Neural cell (in vitro differentiated cells): Measurements from ENCODE around the gene PLXNA2. TPM values are rescaled to one million over a fixed set of nuclear protein-coding genes. Genes with fewer than 3 reads are reported as not detected.

Experiments
- H2AFZ ChIP-seq: fragments of 200-600, 300-800 bp; sonication (generic), shearing (Covaris generic); 2 replicates; pipeline ENCODE4 v1.6.0; 2014; ENCODE audit warnings: low read depth, mild to moderate bottlenecking, antibody characterized with exemption, low read length, moderate library complexity
- H3F3A ChIP-seq: fragments of 200-600 bp; shearing (Covaris generic); 2 replicates; pipeline ENCODE4 v1.6.1; 2016; ENCODE audit warnings: mild to moderate bottlenecking, moderate library complexity, mixed read lengths, antibody characterized with exemption, low read length; ENCODE audit not compliant: insufficient read depth, poor library complexity, severe bottlenecking
- H3K27ac ChIP-seq: fragments of 200-600, 300-800 bp; sonication (generic), shearing (Covaris generic); 2 replicates; pipeline ENCODE4 v1.5.1; 2014; ENCODE audit warnings: mild to moderate bottlenecking, low read length, moderate library complexity
- H3K27me3 ChIP-seq: fragments of 300-800, 200-600 bp; sonication (generic), shearing (Covaris generic); 2 replicates; pipeline ENCODE4 v1.6.0; 2014; ENCODE audit warnings: mild to moderate bottlenecking, low read depth, low read length, moderate library complexity; ENCODE audit not compliant: insufficient read depth
- H3K36me3 ChIP-seq: fragments of 300-800, 200-600 bp; sonication (generic), shearing (Covaris generic); 2 replicates; pipeline ENCODE4 v1.5.1; 2014; ENCODE audit warnings: mild to moderate bottlenecking, antibody characterized with exemption, low read length, moderate library complexity; ENCODE audit not compliant: insufficient read depth
- H3K4me2 ChIP-seq: fragments of 300-800, 200-600 bp; sonication (generic), shearing (Covaris generic); 2 replicates; pipeline ENCODE4 v1.6.0; 2014; ENCODE audit warnings: mild to moderate bottlenecking, low read length
- H3K4me3 ChIP-seq: fragments of 300-800, 200-600 bp; sonication (generic), shearing (Covaris generic); 2 replicates; pipeline ENCODE4 v1.5.1; 2014; ENCODE audit warnings: mild to moderate bottlenecking, low read length, moderate library complexity
- H3K79me2 ChIP-seq: fragments of 200-600 bp; shearing (Covaris generic); replicated peaks from 2 replicates; pipeline ENCODE4 v1.6.0; 2014; ENCODE audit warnings: mild to moderate bottlenecking, low read length, moderate library complexity; ENCODE audit not compliant: insufficient read depth
- H3K9ac ChIP-seq: fragments of 300-800, 200-600 bp; sonication (generic), shearing (Covaris generic); 2 replicates; pipeline ENCODE4 v1.6.1; 2016; ENCODE audit warnings: mild to moderate bottlenecking, low read length, mixed read lengths
- H3K9me2 ChIP-seq: fragments of 200-600 bp; shearing (Covaris generic); 2 replicates; pipeline ENCODE4 v1.6.1; 2016; ENCODE audit warnings: mild to moderate bottlenecking, low read length, mixed read lengths; ENCODE audit not compliant: insufficient read depth
- H3K9me3 ChIP-seq: fragments of 200-600, 300-800 bp; sonication (generic), shearing (Covaris generic); 2 replicates; pipeline ENCODE4 v1.6.1; 2016; ENCODE audit warnings: mild to moderate bottlenecking, mixed run types, low read length, moderate library complexity, mixed read lengths
- H4K20me1 ChIP-seq: fragments of 200-600 bp; shearing (Covaris generic); 2 replicates; pipeline ENCODE4 v1.6.1; 2016; ENCODE audit warnings: mild to moderate bottlenecking, mixed run types; ENCODE audit not compliant: insufficient read depth
- EP300 ChIP-seq: fragments of 450-650 bp; conservative IDR thresholded peaks from 2 replicates; pipeline ENCODE4 v1.6.1; 2014; ENCODE audit warnings: antibody characterized with exemption, mild to moderate bottlenecking, moderate library complexity; ENCODE audit not compliant: poor library complexity, severe bottlenecking
- EZH2 ChIP-seq: fragments of 200-600, 300-800 bp; shearing (Covaris generic), sonication (generic); IDR thresholded peaks from 2 replicates; pipeline ENCODE4 v1.6.1; 2014; ENCODE audit warnings: antibody characterized with exemption, low read length, borderline replicate concordance, mild to moderate bottlenecking; ENCODE audit not compliant: insufficient read depth, poor library complexity, severe bottlenecking
- MXI1 ChIP-seq: fragments of 450-650 bp; conservative IDR thresholded peaks from 2 replicates; pipeline ENCODE4 v1.6.1; 2014; ENCODE audit warnings: antibody characterized with exemption, mild to moderate bottlenecking; ENCODE audit not compliant: poor library complexity, severe bottlenecking
- POLR2AphosphoS5 ChIP-seq: IDR thresholded peaks from 2 replicates; pipeline ENCODE4 v1.6.1; 2012
- RAD21 ChIP-seq: fragments of 450-650 bp; conservative IDR thresholded peaks from 2 replicates; pipeline ENCODE4 v1.6.1; 2014; ENCODE audit warnings: antibody characterized with exemption, mild to moderate bottlenecking, moderate library complexity
- SMC3 ChIP-seq: fragments of 450-650 bp; conservative IDR thresholded peaks from 2 replicates; pipeline ENCODE4 v1.6.1; 2014; ENCODE audit warnings: antibody characterized with exemption, mild to moderate bottlenecking, moderate library complexity; ENCODE audit not compliant: poor library complexity
- TAF1 ChIP-seq: IDR thresholded peaks from 2 replicates; pipeline ENCODE4 v1.6.1; 2012; ENCODE audit warnings: low read depth
- polyA plus RNA-seq: library from polyadenylated mRNA; depleted of rRNA; stranded (reverse); fragments of >200 nt; gene quantifications from 2 replicates; pipeline ENCODE4 v1.2.3, GENCODE V29; 2014
- TF ChIP-seq, protein P1 (sequence below): fragments of 450-650 bp; IDR thresholded peaks from 2 replicates; pipeline ENCODE4 v1.5.1; 2014; ENCODE audit warnings: antibody characterized with exemption, mild to moderate bottlenecking, moderate library complexity; ENCODE audit not compliant: poor library complexity, severe bottlenecking
- TF ChIP-seq, protein P2 (sequence below): IDR thresholded peaks from 2 replicates; pipeline ENCODE4 v1.6.1; 2012; ENCODE audit warnings: borderline replicate concordance

The PLXNA2 gene
- polyA plus RNA-seq, 1 donor from 2014 or later: 30.6 TPM

DNA sequence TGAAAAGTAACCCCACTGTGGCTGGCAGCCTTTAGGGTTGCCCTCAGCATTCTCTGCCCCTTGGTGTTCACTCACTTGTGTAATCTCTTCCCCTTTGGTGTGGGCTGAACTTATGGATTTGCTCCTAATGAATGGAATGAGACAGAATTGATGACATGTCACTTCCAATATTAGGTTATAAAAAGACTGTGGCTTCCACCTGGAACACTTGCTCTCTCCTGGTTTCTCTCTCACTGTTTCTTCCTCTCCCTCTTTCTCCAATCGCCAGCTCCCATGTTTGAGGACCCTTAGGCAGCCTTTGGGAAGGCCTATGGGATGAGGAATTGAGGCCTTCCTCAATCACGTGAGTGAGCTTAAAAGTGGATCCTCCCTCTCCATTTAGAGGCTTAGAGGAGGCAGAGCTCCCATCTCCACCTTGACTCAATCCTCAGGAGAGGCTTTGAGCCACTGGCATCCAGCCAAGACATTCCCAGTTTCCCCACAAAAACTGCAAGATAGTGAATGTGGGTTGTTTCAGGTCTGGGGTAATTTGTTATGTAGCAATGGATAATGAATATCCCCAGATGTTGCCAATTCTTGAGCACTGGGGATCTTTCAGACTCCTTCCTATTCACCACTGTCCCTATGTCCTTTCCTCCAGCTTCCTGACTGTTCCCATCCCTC lies 237.8 kb downstream of the PLXNA2 start:
- Histone ChIP-seq H3K4me3 (no peak overlapping the region), H3K9me3 (no peaks in the 10 kb centered on the region), H3K36me3 (no peaks in the 10 kb centered on the region), H3K27ac (no peak overlapping the region), H3K79me2 (no peaks in the 10 kb centered on the region), H3K9me2 (no peaks in the 10 kb centered on the region), H3F3A (no peaks in the 10 kb centered on the region), H3K27me3 (no peaks in the 10 kb centered on the region), H2AFZ (no peak overlapping the region), H3K9ac (no peak overlapping the region), H4K20me1 (no peaks in the 10 kb centered on the region), H3K4me2 (no peak overlapping the region)
- no peak for TF ChIP-seq EP300
- TF ChIP-seq POLR2AphosphoS5: no peak
- TF ChIP-seq RAD21: no peak
- TF ChIP-seq MXI1: no peak
- no peak for TF ChIP-seq TAF1
- TF ChIP-seq, protein P1, sequence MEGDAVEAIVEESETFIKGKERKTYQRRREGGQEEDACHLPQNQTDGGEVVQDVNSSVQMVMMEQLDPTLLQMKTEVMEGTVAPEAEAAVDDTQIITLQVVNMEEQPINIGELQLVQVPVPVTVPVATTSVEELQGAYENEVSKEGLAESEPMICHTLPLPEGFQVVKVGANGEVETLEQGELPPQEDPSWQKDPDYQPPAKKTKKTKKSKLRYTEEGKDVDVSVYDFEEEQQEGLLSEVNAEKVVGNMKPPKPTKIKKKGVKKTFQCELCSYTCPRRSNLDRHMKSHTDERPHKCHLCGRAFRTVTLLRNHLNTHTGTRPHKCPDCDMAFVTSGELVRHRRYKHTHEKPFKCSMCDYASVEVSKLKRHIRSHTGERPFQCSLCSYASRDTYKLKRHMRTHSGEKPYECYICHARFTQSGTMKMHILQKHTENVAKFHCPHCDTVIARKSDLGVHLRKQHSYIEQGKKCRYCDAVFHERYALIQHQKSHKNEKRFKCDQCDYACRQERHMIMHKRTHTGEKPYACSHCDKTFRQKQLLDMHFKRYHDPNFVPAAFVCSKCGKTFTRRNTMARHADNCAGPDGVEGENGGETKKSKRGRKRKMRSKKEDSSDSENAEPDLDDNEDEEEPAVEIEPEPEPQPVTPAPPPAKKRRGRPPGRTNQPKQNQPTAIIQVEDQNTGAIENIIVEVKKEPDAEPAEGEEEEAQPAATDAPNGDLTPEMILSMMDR: no peak
- no peak for TF ChIP-seq EZH2
- TF ChIP-seq, protein P2, sequence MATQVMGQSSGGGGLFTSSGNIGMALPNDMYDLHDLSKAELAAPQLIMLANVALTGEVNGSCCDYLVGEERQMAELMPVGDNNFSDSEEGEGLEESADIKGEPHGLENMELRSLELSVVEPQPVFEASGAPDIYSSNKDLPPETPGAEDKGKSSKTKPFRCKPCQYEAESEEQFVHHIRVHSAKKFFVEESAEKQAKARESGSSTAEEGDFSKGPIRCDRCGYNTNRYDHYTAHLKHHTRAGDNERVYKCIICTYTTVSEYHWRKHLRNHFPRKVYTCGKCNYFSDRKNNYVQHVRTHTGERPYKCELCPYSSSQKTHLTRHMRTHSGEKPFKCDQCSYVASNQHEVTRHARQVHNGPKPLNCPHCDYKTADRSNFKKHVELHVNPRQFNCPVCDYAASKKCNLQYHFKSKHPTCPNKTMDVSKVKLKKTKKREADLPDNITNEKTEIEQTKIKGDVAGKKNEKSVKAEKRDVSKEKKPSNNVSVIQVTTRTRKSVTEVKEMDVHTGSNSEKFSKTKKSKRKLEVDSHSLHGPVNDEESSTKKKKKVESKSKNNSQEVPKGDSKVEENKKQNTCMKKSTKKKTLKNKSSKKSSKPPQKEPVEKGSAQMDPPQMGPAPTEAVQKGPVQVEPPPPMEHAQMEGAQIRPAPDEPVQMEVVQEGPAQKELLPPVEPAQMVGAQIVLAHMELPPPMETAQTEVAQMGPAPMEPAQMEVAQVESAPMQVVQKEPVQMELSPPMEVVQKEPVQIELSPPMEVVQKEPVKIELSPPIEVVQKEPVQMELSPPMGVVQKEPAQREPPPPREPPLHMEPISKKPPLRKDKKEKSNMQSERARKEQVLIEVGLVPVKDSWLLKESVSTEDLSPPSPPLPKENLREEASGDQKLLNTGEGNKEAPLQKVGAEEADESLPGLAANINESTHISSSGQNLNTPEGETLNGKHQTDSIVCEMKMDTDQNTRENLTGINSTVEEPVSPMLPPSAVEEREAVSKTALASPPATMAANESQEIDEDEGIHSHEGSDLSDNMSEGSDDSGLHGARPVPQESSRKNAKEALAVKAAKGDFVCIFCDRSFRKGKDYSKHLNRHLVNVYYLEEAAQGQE: no peak
- no peak for TF ChIP-seq SMC3

DNA sequence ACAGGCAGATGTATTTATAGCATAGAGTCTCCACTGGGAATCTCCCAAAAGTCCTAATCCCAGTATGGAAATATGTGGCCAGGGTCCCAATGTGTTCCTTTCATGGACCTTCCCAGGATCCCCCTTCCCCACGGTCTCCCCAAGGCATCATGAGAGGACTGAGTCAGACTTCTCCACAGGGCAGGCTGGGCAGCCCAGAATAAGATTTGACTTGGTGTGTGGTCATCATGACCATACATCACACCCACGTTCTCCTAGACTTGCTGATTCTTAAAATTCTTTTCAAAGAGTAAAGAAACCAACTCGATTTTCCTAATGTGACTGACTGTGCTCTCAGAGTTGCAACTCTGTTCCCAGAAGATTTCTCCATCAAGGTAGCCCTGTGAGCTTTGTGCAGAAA lies 239.3 kb downstream of the PLXNA2 start:
- H3K4me3 ChIP-seq: no peak overlapping the region
- H3K4me2 ChIP-seq: no peak overlapping the region
- H2AFZ ChIP-seq: no peak overlapping the region
- no peaks in the 10 kb centered on the region for H3F3A ChIP-seq
- no peak overlapping the region for H3K27ac ChIP-seq
- H3K9me2 ChIP-seq: no peaks in the 10 kb centered on the region
- H3K27me3 ChIP-seq: no peaks in the 10 kb centered on the region
- H4K20me1 ChIP-seq: no peaks in the 10 kb centered on the region
- H3K79me2 ChIP-seq: no peaks in the 10 kb centered on the region
- no peak overlapping the region for H3K9ac ChIP-seq
- H3K36me3 ChIP-seq: no peaks in the 10 kb centered on the region
- TF ChIP-seq, protein P2: no peak
- TF ChIP-seq EP300: no peak
- TF ChIP-seq, protein P1: no peak
- TF ChIP-seq SMC3: no peak
- TF ChIP-seq TAF1: no peak
- TF ChIP-seq POLR2AphosphoS5: no peak
- no peaks in the 10 kb centered on the region for H3K9me3 ChIP-seq
